C4-2B (cell line): ENCODE measurements around the gene OLA1.

Experiments used
- CTCF ChIP-seq: fragments of 450-650 bp; conservative IDR thresholded peaks from 2 replicates; pipeline ENCODE4 v1.5.1; 2017; ENCODE audit warnings: mild to moderate bottlenecking
- ZFX ChIP-seq: fragments of 450-650 bp; IDR thresholded peaks from 2 replicates; pipeline ENCODE4 v1.6.1; 2017

GRCh38 chr2:174049895-174050294, 198.4 kb downstream of the OLA1 start:
- no peak for TF ChIP-seq CTCF
- no peak for TF ChIP-seq ZFX
